ENCODE data around the gene ELAC1.
"Not testable (repeated sequence)": the region's sequence is repeated elsewhere in the genome, so short reads cannot be mapped to it uniquely, and the experiment has no call there.

The ELAC1 gene

DNA sequence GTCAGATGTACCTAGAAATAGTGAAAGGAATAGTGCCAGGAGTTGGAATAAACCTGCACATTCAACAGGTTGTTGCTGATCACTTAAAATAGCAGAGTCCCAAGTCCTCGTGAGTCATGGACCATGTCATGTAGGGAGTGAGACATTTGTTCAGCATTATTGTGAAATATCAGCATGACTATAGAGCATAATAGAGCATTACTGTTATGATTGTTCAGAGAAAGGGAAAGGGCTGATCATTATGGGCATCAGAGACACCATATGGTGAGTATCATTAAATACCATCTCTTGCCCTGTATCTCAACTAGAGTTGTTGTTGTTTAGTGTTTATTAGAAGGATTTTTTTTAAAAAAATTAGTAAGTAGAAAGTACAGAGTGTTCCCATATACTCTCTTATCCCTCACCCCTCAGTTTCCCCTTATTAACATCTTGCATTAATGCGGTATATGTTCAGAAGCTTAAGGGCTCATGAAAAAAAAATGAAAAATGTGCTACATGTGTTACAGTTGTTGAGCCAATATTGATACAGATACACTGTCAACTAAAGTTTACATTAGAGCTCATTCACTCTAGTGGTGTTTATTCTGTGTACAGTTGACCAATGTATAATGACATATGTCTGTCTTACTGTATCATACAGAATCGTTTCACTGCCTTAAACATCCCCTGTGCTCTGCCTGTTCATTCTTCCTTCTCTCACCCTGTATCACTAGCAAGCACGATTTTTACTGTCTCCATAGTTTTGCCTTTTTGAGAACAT lies 5.7 kb downstream of the ELAC1 start:
- peak; percentile 19 for DNase-seq

DNA sequence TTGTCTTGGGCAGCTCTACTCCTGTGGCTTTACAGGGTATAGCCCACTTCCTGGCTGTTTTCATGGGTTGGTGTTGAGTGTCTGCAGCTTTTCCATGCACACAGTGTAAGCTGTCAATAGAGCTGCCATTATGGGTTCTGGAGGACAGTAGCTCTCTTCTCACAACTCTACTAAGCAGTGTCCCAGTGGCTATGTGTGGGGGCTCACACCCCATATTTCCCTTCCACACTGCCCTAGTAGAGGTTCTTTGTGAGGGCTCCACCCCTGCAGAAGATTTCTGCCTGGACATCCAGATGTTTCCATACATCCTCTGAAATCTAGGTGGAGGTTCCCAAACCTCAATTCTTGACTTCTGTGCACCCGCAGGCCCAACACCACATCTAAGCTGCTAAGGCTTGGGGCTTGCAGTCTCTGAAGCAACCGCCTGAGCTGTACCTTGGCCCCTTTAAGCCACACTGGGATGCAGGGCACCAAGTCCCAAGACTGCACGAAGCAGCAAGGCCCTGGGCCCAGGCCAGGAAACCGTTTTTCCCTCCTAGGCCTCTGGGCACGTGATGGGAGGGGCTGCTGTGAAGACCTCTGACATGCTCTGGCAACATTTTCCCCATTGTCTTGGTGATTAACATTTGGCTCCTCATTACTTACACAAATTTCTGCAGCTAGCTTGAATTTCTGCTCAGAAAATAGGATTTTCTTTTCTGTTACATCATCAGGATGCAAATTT lies 9.4 kb downstream of the ELAC1 start:
- no peak for DNase-seq

DNA sequence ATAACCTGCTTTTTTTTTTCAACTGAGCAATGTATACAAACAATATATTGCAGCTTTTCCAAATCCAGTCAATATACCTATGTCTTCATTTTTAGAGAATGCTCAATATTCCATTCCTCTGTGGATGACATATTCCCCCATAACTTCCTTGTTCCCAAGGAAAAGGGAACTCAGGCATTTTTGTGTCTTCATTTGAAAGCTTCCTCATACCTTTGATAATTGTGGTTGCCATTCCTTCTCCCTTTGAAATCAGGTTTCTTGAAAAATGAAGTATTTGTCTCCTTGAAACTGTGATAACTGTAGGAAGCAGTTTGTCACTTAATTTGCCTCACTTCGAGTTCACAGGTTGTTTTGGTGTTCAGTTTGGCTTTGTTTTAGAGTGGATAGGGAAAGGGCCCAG lies 13.5 kb downstream of the ELAC1 start:
- DNase-seq = no peak

DNA sequence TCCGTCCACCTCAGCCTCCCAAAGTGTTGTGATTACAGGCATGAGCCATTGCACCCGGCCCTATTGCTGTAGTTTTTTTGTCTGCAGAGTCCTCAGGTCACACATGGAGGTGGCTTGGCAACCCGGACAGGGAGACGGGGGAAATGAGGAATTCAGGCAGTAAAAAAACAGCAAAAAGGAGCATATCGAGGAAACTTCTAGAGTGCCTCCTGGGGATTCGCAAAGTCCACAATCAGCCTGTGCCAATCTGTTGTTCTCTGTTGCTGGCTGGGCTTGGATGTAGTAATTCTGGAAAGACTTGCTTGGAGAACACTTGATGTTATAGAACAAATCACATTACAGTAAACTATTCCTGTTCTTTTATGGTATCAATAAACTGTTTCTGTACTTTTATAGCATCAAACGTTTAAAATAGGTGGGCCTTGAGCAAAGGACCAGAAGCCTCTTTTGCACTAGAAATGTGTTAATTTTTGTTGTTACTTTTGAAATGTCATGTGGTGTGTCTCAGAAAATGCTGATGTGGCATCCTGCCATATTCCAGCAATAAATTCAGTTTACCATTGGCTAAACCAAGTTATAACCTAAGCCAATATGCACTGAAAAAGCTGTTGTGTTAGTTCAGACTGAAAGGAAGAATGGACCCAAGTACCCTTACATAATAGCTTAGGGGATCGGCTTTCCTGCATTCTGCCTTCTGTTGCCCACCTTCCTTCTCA lies 14.4 kb downstream of the ELAC1 start:
- DNase-seq = no peak

DNA sequence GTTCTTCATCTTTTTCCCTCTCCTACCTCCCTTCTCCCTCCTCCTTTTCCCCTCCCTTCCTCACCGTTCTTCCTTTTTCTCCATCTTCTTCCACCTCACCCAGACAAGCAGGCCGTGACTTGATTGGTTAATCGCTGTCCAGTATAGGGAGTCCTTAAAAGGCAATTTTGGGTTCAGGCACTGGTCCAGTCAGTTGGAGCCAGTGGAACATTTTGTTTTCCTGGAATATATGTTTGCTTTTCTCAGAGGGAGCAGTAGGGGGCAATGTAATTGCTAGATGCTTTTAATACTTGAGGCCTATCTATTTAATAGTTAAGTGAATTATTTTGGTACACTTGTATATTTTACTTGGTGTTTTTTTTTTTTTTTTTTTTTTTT lies 15.0 kb downstream of the ELAC1 start:
- no peak for DNase-seq

DNA sequence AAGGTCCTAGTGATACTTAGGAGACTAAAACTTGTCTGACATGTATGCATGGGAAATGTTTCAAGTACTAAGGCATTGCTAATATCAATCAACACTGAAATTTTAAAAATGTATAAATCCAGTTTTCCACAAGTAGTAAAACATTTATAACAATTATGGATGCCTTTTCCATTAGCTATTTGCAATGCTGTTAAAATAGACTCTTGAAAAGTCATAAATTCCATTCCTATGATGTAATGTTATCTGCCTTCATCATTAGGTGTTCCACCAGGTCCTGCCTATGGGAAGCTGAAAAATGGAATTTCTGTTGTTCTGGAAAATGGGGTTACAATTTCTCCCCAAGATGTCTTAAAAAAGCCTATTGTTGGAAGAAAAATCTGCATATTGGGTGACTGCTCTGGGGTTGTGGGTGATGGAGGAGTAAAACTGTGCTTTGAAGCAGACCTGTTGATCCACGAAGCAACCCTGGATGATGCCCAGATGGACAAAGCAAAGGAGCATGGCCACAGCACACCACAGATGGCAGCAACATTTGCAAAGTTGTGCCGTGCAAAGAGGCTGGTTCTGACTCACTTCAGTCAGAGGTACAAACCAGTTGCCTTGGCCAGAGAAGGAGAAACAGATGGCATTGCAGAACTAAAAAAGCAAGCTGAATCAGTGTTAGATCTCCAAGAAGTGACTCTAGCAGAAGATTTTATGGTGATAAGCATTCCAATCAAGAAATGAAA lies 18.7 kb downstream of the ELAC1 start:
- no peak for DNase-seq

DNA sequence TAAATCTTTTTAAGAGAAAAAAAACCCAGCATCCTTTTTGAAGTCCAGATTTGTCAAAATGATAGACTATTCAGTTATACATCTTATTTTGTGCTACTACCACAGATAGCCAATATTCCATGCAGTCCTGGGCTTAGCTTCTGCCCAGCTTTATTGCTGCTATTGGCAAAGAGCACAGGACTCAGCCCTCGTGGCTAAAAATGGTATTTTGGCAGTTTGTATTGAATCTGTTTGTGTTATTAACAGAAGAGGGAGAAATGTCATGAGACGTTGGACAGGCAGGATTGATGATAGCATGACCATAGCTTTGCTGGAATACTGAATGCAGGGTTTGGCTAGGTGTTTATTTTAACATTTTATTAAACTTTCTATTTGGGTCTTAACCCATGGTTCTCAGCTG lies 19.4 kb downstream of the ELAC1 start:
- DNase-seq = no peak

DNA sequence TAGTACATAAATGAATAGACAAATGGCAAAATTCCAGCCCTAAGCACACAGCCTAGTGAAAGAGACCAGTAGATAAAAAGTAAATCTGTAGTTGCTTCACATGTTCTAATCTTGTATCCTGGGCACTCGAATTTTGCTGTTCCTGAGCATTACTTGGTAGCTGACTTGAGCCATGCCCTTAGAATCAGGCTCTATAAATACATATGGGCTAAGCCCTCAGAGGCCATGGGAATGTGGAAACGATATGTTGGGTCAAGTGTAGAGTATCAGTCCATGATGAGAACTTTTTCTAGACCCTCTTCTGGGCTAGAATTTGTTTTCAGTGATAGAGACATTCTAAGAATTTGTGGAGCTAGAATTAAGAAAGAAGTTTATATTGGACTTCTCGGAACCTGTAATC lies 21.9 kb downstream of the ELAC1 start:
- no peak for DNase-seq

DNA sequence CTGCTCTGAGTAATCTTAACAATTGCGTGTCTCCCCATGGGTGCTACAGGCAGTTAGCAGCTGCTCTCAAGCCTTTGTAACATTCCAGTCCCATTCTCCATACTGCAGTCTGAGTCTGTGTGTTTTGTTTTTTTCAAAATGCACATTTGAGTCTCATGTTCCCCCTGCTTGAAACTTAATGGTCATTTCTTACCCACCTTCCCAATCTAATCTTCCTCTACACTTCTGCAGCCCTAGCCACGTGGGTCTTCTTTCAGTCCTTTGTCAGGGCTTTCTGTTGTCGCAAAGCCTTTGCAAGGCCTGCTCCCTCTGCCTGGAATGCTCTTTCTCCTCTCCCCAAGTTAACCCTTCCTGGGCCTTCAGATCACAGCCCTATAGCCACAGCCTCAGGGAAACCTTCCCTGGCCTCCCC lies 24.5 kb downstream of the ELAC1 start:
- DNase-seq = no peak

DNA sequence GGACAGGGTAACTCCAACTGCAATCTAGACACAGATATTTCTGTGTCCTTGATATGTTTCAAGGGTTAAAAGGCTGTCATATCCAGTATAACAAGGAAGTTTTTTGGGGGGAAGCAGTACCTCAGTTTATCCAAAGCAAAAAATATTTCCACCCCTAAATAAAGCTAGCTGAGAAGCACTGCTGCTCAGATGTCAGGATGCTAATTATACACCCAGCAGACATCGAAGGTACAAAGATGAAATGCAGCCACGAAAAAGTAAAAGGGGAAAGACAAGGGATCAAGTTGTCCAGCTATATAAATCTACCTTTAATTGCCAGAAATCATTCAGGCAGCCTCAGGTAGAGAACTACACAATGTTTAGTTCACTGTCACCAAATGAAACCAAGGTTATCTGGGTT lies 26.2 kb downstream of the ELAC1 start:
- DNase-seq = no peak

DNA sequence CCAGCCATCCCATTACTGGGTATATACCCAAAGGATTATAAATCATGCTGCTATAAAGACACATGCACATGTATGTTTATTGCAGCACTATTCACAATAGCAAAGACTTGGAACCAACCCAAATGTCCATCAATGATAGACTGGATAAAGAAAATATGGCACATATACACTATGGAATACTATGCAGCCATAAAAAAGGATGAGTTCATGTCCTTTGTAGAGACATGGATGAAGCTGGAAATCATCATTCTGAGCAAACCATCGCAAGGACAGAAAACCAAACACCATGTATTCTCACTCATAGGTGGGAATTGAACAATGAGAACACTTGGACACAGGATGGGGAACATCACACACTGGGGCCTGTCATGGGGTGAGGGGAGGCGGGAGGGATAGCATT lies 35.3 kb downstream of the ELAC1 start:
- DNase-seq = not testable (repeated sequence)

DNA sequence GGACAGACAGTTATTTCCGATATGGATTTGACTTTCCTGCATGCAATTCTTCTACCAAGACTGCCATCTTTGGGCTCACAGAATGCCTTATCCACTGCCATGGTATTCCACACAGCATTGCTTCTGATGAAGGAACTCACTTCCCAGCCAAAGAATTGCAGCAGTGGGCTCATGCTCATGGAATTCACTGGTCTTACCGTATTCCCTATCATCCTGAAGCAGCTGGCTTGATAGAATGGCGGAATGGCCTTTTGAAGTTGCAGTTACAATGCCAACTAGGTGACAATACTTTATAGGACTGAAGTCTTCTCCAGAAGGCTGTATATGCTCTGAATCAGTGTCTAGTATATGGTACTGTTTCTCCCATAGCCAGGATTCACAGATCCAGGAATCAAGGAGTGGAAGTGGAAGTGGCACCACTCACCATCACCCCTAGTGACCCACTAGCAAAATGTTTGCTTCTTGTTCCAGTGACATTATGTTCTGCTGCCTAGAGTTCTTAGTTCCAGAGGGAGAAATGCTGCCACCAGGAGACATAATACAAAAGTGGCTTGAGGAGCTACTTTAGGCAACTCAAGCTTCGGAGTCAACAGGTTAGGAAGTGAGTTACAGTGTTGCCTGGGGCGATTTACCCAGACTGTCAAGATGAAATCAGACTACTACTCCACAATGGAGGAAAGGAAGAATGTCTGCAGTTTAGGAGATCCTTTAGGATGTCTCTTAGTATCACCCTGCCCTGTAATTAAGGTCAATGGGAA lies 38.4 kb downstream of the ELAC1 start:
- no peak for DNase-seq

DNA sequence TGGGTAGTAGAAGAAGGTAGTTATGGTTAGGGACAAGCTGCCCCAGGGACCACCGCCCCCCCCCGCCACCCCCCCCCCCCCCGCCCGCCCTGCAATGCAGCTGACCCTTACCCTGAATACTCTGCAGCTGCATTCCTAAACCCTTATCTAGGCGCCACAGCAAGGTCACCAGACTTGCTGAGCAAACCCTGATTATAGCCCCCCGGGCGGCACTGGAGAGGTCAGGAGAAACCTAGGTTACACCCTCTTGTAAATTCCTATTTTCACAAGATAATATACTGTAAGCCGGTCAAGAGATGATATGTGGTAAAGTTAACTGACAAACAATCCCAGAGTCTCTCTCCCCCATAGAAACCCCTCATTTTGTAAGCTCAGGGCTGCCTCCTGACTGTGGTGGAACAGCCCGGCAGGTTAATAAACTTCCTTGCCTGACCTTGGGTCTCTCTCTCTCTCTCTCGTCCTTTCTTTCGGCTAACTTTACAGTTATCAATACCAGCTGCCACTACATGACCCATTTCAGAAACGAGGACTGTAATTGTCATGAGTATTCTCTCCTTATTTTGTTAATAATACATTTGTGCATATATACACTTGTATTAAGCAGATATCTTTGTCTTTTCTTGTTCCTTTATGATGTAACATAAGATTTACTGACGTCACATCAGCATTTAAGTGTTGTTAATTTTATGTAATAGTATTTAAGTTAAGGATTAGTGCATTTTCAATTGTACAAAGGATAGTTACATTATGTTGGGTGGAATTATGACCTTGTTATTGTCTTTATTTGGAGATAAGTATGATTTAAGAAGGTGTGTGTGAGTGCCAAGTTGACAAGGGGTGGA lies 39.3 kb downstream of the ELAC1 start:
- DNase-seq = no peak

DNA sequence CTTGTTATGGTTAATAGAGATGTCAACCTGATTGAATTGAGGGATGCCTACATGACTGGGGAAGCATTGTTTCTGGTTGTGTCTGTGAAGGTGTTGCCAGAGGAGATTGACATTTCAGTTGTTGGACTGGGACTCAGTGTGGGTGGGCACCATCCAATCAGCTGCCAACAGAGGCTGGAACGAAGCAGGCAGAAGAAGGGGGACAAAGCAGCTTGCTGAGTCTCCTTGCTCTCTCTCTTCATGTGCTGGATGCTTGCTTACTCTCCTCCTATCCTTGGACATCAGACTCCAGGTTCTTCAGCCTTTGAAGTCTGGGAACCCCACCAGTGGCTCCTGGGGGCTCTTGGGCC lies 39.9 kb downstream of the ELAC1 start:
- no peak for DNase-seq

DNA sequence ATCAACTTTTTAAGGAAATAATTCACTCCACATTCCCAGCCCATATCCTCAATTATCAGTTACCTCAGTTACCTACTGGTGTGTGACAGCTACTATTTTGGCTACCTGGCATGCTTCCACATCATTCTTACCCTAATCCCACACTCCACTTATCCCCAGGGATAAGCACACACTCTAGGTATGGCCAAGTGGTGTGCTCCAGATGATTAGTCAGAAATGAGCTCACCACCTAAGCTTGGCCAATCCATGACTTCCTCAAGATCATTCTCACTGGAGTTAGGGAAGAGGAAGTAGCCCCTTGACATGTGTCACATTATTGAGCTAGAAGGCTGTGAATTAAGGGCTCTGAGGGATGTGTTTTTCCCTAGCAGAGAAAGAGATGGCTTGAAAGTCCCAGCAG lies 41.2 kb downstream of the ELAC1 start:
- no peak for DNase-seq

DNA sequence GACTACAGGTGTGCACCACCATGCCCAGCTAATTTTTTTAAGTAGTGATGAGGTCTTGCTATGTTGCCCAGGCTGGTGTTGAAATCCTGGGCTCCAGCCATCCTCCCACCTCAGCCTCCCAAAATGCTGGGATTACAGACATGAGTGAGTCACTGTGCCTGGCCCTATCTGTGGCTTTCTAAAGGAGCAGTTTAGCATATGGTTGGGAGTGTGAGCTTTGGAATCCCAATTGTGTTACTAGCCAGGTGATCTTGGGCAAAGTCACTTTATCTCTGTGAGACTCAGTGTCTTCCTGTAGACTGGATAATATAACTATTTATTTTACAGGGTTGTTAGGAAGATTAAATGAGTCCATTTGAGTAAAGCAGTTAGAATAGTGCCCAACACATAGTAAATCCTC lies 42.4 kb downstream of the ELAC1 start:
- DNase-seq = no peak

DNA sequence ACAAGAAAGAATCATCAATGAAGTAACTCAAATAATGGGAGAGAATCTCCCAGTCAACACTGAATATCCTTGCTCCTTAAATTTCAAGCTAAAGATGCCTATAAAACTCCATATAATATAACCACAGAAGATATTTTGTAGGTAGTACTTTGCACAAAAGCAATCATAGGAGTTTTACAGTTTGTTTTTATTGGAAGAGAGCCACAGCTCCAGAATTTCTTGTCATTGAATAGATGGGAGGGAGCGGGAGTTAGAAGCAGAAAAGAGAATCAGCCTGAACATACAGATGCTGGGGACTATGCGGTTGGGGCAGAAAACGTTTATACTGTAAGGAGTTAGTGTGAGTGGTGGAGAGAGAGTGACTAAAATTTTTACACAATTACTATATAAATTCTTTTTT lies 43.9 kb downstream of the ELAC1 start:
- no peak for DNase-seq

DNA sequence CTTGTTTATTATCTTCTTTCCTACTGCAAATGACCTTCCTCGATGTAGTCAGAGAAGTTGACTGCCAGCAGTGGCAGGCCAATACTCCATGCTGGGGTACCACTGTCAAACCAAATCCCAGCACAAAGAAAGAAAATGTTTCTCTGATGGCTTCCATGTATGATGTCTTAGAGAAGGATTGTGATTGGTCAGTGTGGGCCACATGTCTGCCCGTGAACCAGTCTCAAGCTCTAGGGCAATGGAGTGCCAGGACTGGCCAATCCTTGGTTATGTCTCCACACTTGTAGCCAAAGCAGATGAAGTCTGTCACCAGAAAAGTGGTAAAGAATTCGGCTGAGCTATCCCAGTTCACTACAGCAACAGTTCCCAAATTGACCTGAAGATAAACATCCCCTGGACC lies 44.6 kb downstream of the ELAC1 start:
- no peak for DNase-seq

DNA sequence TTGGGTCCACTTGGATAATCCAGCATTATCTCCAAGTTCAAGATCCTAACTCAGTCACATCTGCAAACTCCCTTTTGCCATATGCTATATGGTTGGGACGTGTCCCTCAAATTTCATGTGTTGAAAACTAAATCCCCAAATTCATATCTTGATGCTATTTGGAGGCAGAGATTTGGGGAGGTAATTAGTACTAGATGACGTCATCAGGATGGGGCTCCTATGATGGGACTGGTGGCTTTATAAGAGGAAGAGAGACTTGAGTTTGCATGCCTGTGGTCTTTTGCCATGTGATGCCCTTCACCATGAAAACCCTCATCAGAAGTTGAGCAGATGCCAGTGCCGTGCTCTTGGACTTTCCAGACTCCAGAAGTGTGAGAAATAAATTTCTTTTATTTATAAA lies 45.4 kb downstream of the ELAC1 start:
- DNase-seq = no peak

DNA sequence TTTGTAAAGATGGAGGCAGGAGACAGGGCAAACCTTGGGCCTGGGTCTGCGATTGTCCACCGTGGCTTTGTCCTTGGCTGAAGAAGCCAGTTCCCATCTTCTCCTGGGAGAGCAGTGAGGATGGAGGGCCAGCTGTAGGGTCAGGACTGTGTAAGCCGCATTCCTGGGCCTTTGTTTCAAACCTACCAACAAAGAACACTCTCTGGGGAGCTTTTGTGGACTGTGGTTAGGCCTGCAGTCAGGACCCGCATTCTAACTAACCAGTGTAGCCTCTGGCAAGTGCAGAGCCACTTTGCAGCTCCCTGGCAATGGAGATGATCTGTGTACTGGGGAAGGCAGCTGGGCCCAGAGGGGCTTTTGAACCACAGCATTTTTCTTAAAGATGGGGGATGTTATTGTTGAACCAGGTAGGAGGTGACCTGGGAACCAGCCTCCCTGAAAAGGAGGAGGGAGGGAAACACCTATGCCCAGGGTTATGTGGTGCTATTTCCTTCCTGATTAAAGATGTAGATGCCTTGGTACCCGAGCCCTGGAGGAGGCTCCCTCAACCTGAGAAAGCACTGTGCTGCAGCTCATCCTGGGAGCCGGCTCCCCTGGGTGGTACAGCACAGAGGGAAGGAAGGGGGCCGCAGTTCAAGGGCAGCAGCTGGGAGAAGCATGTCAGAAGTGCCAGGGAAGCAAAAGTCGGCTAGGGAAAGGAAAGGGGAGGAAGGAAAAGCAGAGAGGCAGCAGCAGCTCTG lies 49.5 kb downstream of the ELAC1 start:
- no peak for DNase-seq

DNA sequence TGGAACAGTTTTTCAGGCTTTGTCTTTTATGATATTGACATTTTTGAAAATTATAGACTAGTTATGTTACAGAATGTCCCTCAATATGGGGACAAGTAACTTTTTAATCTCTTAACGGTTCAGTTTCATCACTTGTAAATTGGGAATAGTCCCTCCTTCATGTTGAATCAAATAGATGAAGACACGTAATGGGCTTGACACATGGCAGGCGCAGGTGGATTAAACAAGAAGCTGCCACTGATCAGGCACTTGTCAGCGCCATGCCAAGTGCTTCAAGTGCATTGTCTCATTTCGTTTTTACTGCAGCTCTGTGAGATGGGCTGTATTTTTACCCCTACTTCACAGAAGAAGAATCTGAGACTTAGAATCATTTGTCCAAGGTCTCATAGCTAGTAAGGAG lies 52.7 kb downstream of the ELAC1 start:
- DNase-seq = no peak

Data from stimulated activated CD4-positive, alpha-beta T cell treated with anti-CD3 and anti-CD28 coated beads, Interleukin-1b, Interleukin-23, amount 100 ng/mL, for 48 hours (primary cell).